OCI-LY3 (cell line): Measurements from ENCODE around the gene XRCC6.

Experiments
- H2AFZ ChIP-seq: fragments of 200-600, 300-600 bp; shearing (Covaris generic); 2 replicates; pipeline ENCODE4 v1.6.0; 2014; ENCODE audit warnings: antibody characterized with exemption, low read depth, low read length
- H3K27ac ChIP-seq: fragments of 200-600, 300-600 bp; sonication (generic); 2 replicates; pipeline ENCODE4 v1.5.1; 2014; ENCODE audit warnings: mild to moderate bottlenecking, low read length, moderate library complexity, mixed read lengths
- H3K27me3 ChIP-seq: fragments of 200-600, 300-600 bp; sonication (generic); 2 replicates; pipeline ENCODE4 v1.6.1; 2014; ENCODE audit warnings: low read depth, low read length, mixed read lengths
- H3K36me3 ChIP-seq: fragments of 200-600, 300-600 bp; sonication (generic); replicated peaks from 2 replicates; pipeline ENCODE3; 2014; ENCODE audit warnings: low read depth, low read length, mixed read lengths
- H3K4me1 ChIP-seq: fragments of 300-600, 200-600 bp; sonication (generic); 2 replicates; pipeline ENCODE4 v1.6.1; 2014; ENCODE audit warnings: low read length, mixed read lengths
- H3K4me2 ChIP-seq: fragments of 200-600, 300-600 bp; sonication (generic); 2 replicates; pipeline ENCODE4 v1.6.1; 2014; ENCODE audit warnings: low read length, mixed read lengths
- H3K4me3 ChIP-seq: fragments of 300-600, 200-600 bp; sonication (generic); 2 replicates; pipeline ENCODE4 v1.5.1; 2014; ENCODE audit warnings: antibody characterized with exemption, mild to moderate bottlenecking, low read length, moderate library complexity
- H3K79me2 ChIP-seq: fragments of 300-600, 200-600 bp; shearing (Covaris generic); 2 replicates; pipeline ENCODE4 v1.6.1; 2014; ENCODE audit warnings: mild to moderate bottlenecking, low read length, mixed read lengths
- H3K9ac ChIP-seq: fragments of 300-600, 200-600 bp; shearing (Covaris generic); 2 replicates; pipeline ENCODE4 v1.6.0; 2014; ENCODE audit warnings: mild to moderate bottlenecking, low read length, moderate library complexity
- H3K9me3 ChIP-seq: fragments of 200-600, 300-600 bp; shearing (Covaris generic); 2 replicates; pipeline ENCODE4 v1.6.1; 2014; ENCODE audit warnings: low read length, mixed read lengths; ENCODE audit not compliant: insufficient read depth
- H4K20me1 ChIP-seq: fragments of 200-600, 300-600 bp; sonication (generic); 2 replicates; pipeline ENCODE4 v1.6.1; 2016; ENCODE audit warnings: low read length, mixed read lengths; ENCODE audit not compliant: insufficient read depth
- CTCF ChIP-seq: fragments of 200-600, 300-600 bp; sonication (generic); IDR thresholded peaks from 2 replicates; pipeline ENCODE4 v1.5.1; 2014; ENCODE audit warnings: antibody characterized with exemption, low read length, low read depth
- EZH2phosphoT487 ChIP-seq: fragments of 200-600 bp; shearing (Covaris generic); IDR thresholded peaks from 2 replicates; pipeline ENCODE4 v1.6.1; 2018; ENCODE audit warnings: antibody characterized with exemption, mixed run types, low read depth

XRCC6 gene

GRCh38 chr22:41674846-41675340 lies 53.8 kb downstream of the XRCC6 start:
- no peak overlapping the region for H2AFZ ChIP-seq
- H3K27me3 ChIP-seq = no peaks in the 10 kb centered on the region
- TF ChIP-seq EZH2phosphoT487 (no peak), CTCF (no peak)
- no peaks in the 10 kb centered on the region for H3K9me3 ChIP-seq
- no peak overlapping the region for H3K4me3 ChIP-seq
- H3K36me3 ChIP-seq = peaks cover 37% of the 10 kb centered on the region
- H3K4me2 ChIP-seq = no peak overlapping the region
- no peaks in the 10 kb centered on the region for H3K4me1 ChIP-seq
- no peak overlapping the region for H3K27ac ChIP-seq
- peaks cover 16% of the 10 kb centered on the region for H4K20me1 ChIP-seq
- H3K79me2 ChIP-seq = peaks cover 65% of the 10 kb centered on the region
- no peak overlapping the region for H3K9ac ChIP-seq

- H3K79me2 ChIP-seq = peaks cover 78% of the 10 kb centered on the region
- no peak overlapping the region for H2AFZ ChIP-seq
- no peak overlapping the region for H3K4me3 ChIP-seq
- H3K9me3 ChIP-seq = no peaks in the 10 kb centered on the region
- TF ChIP-seq EZH2phosphoT487 = no peak
- TF ChIP-seq CTCF = no peak
- H3K27me3 ChIP-seq = no peaks in the 10 kb centered on the region
- 0 out of 2 replicates have a peak, but pooled peaks cover 2% of the 10 kb centered on the region for H3K4me1 ChIP-seq
- no peak overlapping the region for H3K4me2 ChIP-seq
- no peak overlapping the region for H3K27ac ChIP-seq
- no peak overlapping the region for H3K9ac ChIP-seq
- peaks cover 47% of the 10 kb centered on the region for H3K36me3 ChIP-seq
- H4K20me1 ChIP-seq = peaks cover 26% of the 10 kb centered on the region
Observed at GRCh38 chr22:41676134-41676533, 55.0 kb downstream of the XRCC6 start.

GRCh38 chr22:41681616-41682015 lies 60.5 kb downstream of the XRCC6 start:
- Histone ChIP-seq H3K27ac (no peak overlapping the region), H3K79me2 (peaks cover 96% of the 10 kb centered on the region), H3K9ac (peak overlapping the region; percentile 56), H3K36me3 (peaks cover 39% of the 10 kb centered on the region), H3K4me1 (peaks cover 9% of the 10 kb centered on the region; the same call in 1 of the 2 replicates), H3K27me3 (no peaks in the 10 kb centered on the region), H4K20me1 (peaks cover 43% of the 10 kb centered on the region), H3K4me2 (peak overlapping the region; percentile 54), H3K4me3 (peak overlapping the region; percentile 81), H3K9me3 (no peaks in the 10 kb centered on the region), H2AFZ (no peak overlapping the region)
- TF ChIP-seq EZH2phosphoT487 = no peak
- TF ChIP-seq CTCF = no peak

GRCh38 chr22:41682033-41682807 lies 61.1 kb downstream of the XRCC6 start:
- Histone ChIP-seq H3K79me2 (peaks cover 98% of the 10 kb centered on the region), H4K20me1 (peaks cover 43% of the 10 kb centered on the region), H3K4me2 (peak overlapping the region; percentile 63), H2AFZ (no peak overlapping the region), H3K4me1 (peaks cover 12% of the 10 kb centered on the region), H3K36me3 (peaks cover 39% of the 10 kb centered on the region), H3K27ac (peak overlapping the region; percentile 60), H3K9ac (peak overlapping the region; percentile 56), H3K27me3 (no peaks in the 10 kb centered on the region), H3K4me3 (peak overlapping the region; percentile 81), H3K9me3 (no peaks in the 10 kb centered on the region)
- no peak for TF ChIP-seq CTCF
- TF ChIP-seq EZH2phosphoT487 = no peak
